ENCODE data around the gene NRXN2.

Gene NRXN2

DNA sequence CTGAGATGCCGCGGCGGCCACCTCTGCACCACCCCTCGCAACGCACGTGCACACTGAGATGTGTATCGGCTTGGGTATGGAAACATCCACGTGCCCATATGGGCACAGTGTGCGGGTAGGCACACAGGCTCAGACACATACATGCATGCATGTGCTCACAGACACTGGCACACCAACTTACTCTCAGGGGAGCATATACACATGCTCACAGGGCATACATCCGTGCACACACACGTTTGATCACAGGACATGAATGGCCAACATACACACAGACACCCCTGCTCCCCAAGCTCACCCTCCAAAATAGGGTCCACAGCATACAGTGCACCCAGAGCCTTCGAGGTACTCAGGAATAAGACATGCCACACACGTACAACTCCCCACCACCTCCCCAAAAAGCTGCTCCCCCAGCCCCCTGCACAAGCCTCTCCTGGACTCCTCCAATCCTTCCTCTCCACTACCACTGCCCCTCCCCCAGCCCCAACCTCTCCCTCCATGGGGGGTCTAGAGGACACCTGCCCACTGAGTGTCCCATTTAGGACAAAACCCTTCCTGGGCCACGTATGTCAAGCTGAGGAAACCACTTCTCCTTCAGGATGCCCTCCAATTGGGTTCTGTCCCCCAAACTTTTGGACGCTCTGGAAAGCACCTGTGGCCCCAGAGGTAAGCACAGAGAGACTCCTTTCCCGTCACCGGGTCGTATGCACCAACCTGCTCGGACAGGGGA lies 78.9 kb downstream of the NRXN2 start:
- no peak for DNase-seq

GRCh38 chr11:64643256-64643881 lies 79.6 kb downstream of the NRXN2 start:
- peak; percentile 68 for DNase-seq

GRCh38 chr11:64642871-64643255 lies 80.1 kb downstream of the NRXN2 start:
- no peak for DNase-seq

DNA sequence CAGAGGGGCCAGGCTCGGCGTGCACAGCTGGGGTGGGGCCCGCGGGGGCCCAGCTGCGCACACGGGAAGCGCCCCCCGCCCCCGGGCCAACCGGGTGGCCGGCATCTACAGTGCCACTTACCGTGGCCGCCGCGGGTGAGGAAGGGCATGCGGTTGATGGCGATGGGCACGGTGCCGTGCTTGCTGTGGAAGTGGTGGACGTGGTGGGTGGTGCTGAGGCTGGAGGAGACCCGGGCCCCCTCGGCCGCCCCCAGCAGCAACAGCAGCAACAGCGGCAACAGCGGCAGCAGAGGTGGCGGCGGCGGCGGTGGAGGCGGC lies 80.6 kb downstream of the NRXN2 start:
- DNase-seq, result no peak

- DNase-seq, result no peak
Observed at GRCh38 chr11:64641596-64642417, 81.2 kb downstream of the NRXN2 start.

DNA sequence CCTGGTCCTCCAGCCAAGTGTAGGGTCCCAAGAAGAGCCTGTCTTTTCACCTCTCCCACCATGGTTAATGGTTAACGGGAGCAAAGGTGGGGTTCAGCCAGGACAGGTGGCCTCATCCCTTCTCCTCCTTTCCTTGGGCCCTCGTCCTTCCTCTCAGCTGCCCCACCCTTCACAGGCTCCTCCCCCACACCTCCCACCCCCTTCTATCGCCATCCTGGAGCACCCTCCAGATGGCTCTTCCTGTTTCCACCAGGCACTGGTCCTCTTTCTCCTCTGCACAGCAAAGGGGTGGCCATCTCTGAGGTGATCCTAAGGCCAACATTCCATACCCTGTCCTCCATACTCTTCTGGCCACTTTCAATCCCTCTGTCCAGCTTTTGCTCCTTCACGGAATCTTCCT lies 83.1 kb downstream of the NRXN2 start:
- DNase-seq, result no peak

- DNase-seq, result no peak
Observed at GRCh38 chr11:64638829-64639228, 84.2 kb downstream of the NRXN2 start.

DNA sequence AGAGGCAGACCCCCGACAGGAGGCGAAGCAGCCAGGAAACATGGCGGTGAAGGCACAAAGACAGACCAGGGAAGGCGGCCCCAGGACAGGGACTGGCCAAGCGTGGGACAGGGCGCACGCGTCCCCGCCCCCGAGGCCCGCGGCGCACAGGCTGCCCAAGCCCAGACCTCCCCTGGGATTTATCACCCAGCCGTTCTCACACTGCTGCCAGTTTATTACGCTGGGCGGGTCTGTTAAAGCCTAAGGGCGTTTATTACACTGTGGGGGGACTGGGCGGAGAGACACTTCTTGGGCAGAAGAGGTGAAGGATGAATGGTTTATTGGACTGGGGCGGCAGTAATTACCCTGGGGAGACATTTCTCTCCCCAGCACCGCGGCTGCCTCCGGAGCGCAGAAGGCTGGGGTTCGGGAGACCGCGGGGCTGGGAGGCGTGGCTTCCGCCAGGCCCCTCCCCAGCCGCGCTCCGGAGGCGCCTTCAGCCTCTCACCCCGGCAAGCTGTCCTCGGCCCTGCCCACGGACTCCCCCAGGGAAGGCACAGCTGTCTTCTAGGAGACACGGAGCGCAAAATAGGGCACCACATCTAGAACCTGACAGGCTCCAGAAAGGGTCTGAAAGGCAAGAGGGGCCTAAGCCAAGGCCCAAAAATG lies 84.9 kb downstream of the NRXN2 start:
- DNase-seq, result peak; percentile 85

DNA sequence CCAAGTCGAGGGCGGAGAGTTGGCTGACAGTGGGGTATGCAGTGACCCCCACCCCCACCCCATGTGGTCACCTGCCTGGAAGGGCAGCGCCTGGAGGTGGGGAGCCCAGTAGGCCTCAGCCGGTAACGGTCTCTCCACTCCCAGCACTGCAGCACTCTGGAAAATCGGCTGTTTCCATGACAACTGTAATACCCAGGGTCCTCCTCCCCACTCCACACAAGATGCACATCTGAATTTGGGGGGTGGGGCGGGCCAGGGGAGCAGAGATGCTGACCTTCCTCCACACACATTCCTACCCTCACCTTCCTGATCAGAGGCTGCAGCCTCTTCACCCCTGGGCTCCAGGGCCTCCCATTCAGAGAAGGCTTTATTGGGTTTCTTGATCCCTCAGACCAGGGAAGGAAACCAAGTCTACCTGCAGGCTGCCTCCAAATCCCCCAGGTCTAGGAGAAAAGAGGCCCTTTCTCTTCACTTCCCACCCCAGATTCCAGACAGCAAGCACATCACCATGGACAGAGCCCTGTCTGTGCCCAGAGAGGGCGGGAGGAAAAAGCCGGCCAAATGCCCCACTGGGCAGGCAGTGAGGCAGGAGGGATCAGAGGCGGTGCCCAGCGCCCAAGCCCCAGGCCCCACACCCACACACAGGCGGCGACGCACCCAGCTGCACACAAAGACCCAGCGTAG lies 85.5 kb downstream of the NRXN2 start:
- no peak for DNase-seq

DNA sequence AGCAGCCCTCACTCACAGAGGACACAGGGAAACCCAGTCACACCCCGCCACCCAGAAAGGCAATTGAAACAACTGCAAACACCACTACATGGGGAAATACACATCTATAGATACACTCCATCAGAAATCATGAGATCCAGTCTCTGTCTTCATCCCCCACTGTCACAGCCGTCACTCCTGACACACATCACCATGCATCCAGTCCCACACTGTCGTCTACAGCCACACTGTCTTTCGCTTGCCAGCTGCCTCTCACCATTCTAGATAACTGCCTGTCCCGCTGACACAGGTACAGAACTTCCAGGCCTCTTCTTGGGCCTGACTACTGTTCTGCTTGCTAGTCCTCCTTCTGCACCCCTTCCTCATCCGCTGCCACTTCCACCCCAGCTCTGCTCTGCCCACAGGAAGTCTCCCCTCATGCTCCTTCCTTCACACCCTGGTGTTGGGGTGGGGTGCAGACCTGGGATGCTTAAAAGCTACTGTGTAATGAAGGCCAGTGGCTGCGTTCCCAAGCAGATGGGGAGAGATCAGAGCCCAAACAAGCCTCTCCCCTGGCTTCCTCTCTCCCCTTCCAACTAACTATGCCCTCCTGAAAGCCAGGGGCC lies 89.3 kb downstream of the NRXN2 start:
- no peak for DNase-seq

GRCh38 chr11:64632654-64633053 lies 90.3 kb downstream of the NRXN2 start:
- no peak for DNase-seq

GRCh38 chr11:64632237-64632636 lies 90.8 kb downstream of the NRXN2 start:
- DNase-seq, result no peak

GRCh38 chr11:64631675-64632074 lies 91.3 kb downstream of the NRXN2 start:
- no peak for DNase-seq

- DNase-seq, result peak; percentile 73
Observed at GRCh38 chr11:64629796-64630562, 93.0 kb downstream of the NRXN2 start.

GRCh38 chr11:64629103-64629502 lies 93.9 kb downstream of the NRXN2 start:
- no peak for DNase-seq

DNA sequence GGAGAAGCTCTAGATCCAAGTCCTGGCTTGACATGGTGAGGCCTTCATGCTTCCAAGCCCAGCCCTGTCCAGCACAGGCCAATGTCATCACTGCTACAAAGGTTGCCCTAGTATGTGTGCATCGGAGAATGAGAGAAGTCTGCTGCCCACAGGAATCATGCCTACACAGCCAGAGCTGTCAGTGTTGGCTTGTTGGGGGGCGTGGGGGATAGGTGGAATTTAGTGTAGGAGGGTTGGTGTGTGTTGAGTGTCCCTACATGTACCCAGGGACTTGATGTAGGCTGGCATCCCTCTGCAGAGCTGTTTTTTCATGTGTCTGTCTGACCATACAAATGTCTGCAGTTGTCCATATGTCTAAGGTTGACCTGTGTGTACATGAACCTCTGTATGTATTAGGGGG lies 94.4 kb downstream of the NRXN2 start:
- no peak for DNase-seq

DNA sequence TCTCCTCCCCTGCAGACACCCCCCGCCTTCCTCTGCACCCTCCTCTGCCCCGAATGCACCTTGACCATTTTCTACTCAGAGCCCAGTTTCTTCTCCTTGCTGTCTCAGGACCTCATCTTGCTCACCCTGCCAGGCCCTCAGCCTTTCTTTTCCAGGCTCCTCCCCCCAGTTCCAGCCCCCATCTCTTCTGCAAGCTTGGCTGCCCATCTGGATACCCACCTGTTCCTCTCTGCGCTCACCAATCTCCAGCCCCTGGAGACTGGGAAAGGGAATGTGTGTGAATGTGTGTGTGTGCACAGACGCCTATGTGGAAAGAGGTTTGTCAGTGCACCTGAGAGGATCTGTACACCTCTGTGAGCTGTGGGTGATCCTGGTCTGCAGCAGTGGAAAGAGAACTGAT lies 95.6 kb downstream of the NRXN2 start:
- no peak for DNase-seq

DNA sequence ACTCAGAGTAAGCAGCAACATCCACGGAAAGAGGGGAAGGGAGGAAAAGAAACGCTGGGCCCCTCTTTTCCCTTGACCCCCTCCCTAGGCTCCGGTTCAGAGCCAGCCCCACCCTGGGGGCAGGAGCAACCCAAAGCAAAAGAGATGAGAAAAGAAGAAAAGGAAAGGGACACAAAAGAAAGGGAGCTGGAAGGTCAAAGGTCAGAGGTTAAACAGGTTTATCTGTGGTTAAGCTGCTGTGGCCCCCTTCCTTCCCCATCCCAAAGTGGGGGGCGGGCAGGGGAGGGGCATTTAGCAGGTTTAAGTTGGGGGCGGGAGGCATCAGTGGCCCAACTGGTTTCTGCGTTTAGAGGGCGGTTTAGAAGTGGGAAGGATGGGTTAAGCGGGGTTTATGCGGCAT lies 96.4 kb downstream of the NRXN2 start:
- DNase-seq, result no peak

DNA sequence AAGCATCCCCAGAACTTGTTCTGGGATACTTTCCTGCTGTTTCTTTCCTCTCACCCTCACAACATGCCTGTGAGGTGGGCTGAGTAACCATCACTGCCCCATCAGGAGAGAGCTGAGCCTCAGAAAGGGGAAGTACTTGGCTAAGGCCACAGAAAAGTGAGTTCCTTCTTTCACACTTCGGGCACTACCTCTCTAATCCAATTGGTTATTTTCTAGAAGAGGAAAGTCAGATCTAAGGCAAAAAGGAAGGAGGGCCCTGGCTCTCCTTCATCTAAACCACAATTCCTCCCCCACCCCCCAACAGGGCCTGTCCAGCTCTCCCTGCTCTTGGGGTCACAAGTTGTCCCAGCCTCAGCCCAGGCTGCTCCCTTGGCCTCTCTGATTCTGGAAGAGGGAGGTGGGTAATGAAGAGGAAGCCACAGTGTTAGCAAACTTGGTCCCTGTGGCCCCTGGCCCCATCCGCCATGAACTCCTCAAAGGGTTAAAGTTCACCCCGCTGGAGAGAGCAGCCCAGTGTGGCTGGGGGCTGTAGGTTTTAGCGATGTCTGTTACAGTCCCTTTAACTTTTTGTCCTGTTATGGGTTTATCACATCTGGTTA lies 98.0 kb downstream of the NRXN2 start:
- no peak for DNase-seq

- DNase-seq, result no peak
Observed at GRCh38 chr11:64622681-64623080, 100.3 kb downstream of the NRXN2 start.

DNA sequence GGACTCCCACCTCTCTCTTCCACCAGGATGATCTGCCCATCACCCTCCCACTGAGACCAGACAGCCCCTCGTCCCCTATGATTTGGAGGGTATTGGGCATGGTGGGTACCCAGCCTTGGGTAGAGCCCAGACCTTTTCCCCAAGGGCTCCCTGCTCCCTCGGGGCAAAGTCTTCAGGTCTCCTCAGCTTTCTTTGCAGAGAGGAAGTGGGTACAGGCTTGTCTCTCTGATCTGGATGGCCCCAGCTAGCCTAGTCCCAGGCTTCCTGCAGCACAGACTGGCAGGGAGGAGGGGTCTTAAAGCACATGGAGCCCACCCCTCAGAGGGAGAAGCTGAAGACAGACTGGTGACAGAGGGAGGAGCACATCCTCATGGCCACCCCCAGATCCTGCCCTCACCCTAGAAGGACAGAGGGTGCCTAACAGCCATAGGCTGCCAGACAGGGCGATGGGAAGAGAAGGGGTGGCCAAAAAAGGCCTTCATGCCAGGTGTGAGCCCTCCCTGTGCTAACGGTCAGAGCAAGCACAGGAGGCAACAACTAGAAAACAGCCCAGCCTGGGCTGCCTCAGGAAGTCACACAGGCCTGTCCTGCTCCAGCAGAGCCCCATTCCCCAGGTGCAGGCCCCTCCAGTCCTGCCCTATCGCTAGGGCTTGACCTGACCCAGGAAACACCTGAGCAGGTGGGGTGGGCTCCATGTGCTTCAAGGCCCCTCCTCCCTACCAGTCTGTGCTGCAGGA lies 101.5 kb downstream of the NRXN2 start:
- no peak for DNase-seq
